HCT116 (cell line): ENCODE measurements around the gene SAMD10. TPM values are rescaled to one million over a fixed set of nuclear protein-coding genes. Genes with fewer than 3 reads are reported as not detected.
A peak's percentile ranks its signal among the peaks of the same experiment; 100 is the strongest.

Experiments
- ATAC-seq: fragments of 200-7000 bp; cut with Tn5 transposase; 2 replicates; pipeline ENCODE4 v1.9.1; 2020; ENCODE audit warnings: mild to moderate bottlenecking, moderate library complexity
- BruUV-seq: library from RNA; stranded (reverse); fragments of 400-500 nt; replicated peaks from 2 replicates; lab custom pipeline; 2021; lab: Mats Ljungman, UMichigan
- CTCF ChIA-PET: fragments of 300-600 bp; sonication (Branson Sonifier 250); formaldehyde crosslinking; loops from one replicate; lab custom pipeline; 2021; ENCODE audit warnings: antibody characterized with exemption; lab: Charles Lee
- POLR2A ChIA-PET: fragments of 300-600, 350-600 bp; sonication (Branson Sonifier 250); formaldehyde crosslinking; loops from one replicate; lab custom pipeline; 2021; ENCODE audit warnings: antibody characterized with exemption; lab: Charles Lee
- RAD21 ChIA-PET, 2 experiments: fragments of 300-600 bp; sonication (Branson Sonifier 250); formaldehyde crosslinking; loops; one replicate each; lab custom pipeline; 2023; ENCODE audit warnings: low total read pairs in 2 of 2; ENCODE audit not compliant: uncharacterized antibody in 2 of 2, unreplicated experiment in 2 of 2, low non-redundant PET in 1 of 2; lab: Charles Lee
- DNase-seq: peaks from one replicate; pipeline ENCODE4 v3.0.0-alpha.2; 2010; ENCODE audit warnings: low read depth, low spot score
- H2AFZ ChIP-seq: fragments of 200-600 bp; shearing (Covaris generic), sonication (generic); 2 replicates; pipeline ENCODE4 v1.6.1; 2017; ENCODE audit warnings: low read depth, mixed run types, mixed read lengths, antibody characterized with exemption, low read length; ENCODE audit not compliant: poor library complexity, severe bottlenecking
- H3K27ac ChIP-seq: 2 replicates; pipeline ENCODE4 v1.5.1; 2012; ENCODE audit warnings: low read depth, low read length
- H3K27me3 ChIP-seq: fragments of 200-600 bp; sonication (generic); 2 replicates; pipeline ENCODE4 v1.6.1; 2016; ENCODE audit warnings: mixed run types, low read length, mixed read lengths; ENCODE audit not compliant: insufficient read depth
- H3K36me3 ChIP-seq, 2 experiments: fragments of 200-500 bp in 1 of 2; fragments of 200-600 bp in 1 of 2; sonication (Bioruptor generic) in 1 of 2; sonication (generic) in 1 of 2; 2 replicates each; pipeline versions ENCODE4 v1.5.1 to v1.6.1; 2014 to 2016; ENCODE audit warnings: low read length in 2 of 2, inconsistent platforms in 1 of 2, mixed read lengths in 1 of 2, mixed run types in 1 of 2; ENCODE audit not compliant: insufficient read depth in 2 of 2, control insufficient read depth in 1 of 2
- H3K4me1 ChIP-seq, 2 experiments: fragments of 200-600 bp in 1 of 2; sonication (generic) in 1 of 2; 2 replicates each; pipeline versions ENCODE4 v1.5.1 to v1.6.1; 2012 to 2017; ENCODE audit warnings: low read length in 2 of 2, inconsistent platforms in 1 of 2, mild to moderate bottlenecking in 1 of 2, mixed read lengths in 1 of 2, mixed run types in 1 of 2, moderate library complexity in 1 of 2; ENCODE audit not compliant: insufficient read depth in 2 of 2, control insufficient read depth in 1 of 2
- H3K4me2 ChIP-seq: fragments of 200-600 bp; sonication (generic); 2 replicates; pipeline ENCODE4 v1.6.1; 2017; ENCODE audit warnings: mixed run types, low read length, mixed read lengths
- H3K4me3 ChIP-seq, 2 experiments: fragments of 200-600 bp in 1 of 2; sonication (generic) in 1 of 2; replicated peaks in 1 of 2; 2 replicates each; pipeline ENCODE4 v1.5.1; 2011 to 2016; ENCODE audit warnings: low read length in 2 of 2, control low read depth in 1 of 2, low read depth in 1 of 2, mild to moderate bottlenecking in 1 of 2, mixed read lengths in 1 of 2, mixed run types in 1 of 2
- H3K79me2 ChIP-seq: fragments of 200-600 bp; sonication (generic); 2 replicates; pipeline ENCODE4 v1.6.1; 2017; ENCODE audit warnings: mild to moderate bottlenecking, mixed run types, low read length, moderate library complexity, mixed read lengths; ENCODE audit not compliant: insufficient read depth
- H3K9ac ChIP-seq: fragments of 200-600 bp; sonication (generic); 2 replicates; pipeline ENCODE4 v1.6.1; 2016; ENCODE audit warnings: low read length, mixed read lengths
- H3K9me2 ChIP-seq: fragments of 200-600 bp; sonication (generic), shearing (Covaris generic); 2 replicates; pipeline ENCODE4 v1.6.1; 2017; ENCODE audit warnings: mixed run types, mild to moderate bottlenecking, moderate library complexity; ENCODE audit not compliant: insufficient read depth
- H3K9me3 ChIP-seq, 2 experiments: fragments of 200-500 bp in 1 of 2; fragments of 200-600 bp in 1 of 2; sonication (Bioruptor generic) in 1 of 2; sonication (generic) in 1 of 2; 2 replicates each; pipeline ENCODE4 v1.6.1; 2014 to 2017; ENCODE audit warnings: low read length in 2 of 2, mixed read lengths in 2 of 2, inconsistent platforms in 1 of 2, low read depth in 1 of 2, mild to moderate bottlenecking in 1 of 2, mixed run types in 1 of 2, moderate library complexity in 1 of 2; ENCODE audit not compliant: control insufficient read depth in 1 of 2, insufficient read depth in 1 of 2
- H4K20me1 ChIP-seq: fragments of 200-600 bp; sonication (generic), shearing (Covaris generic); 2 replicates; pipeline ENCODE4 v1.6.1; 2017; ENCODE audit warnings: mixed run types, mild to moderate bottlenecking, moderate library complexity; ENCODE audit not compliant: insufficient read depth
- POLR2AphosphoS5 ChIP-seq: IDR thresholded peaks from 2 replicates; pipeline ENCODE4 v1.6.1; 2011; ENCODE audit warnings: mild to moderate bottlenecking, low read depth, low read length, moderate library complexity
- TCF7L2 ChIP-seq: IDR thresholded peaks from 2 replicates; pipeline ENCODE4 v1.7.0; 2011; ENCODE audit warnings: borderline replicate concordance, inconsistent platforms; ENCODE audit not compliant: insufficient read depth, insufficient read length; ENCODE audit errors: extremely low read depth
- YY1 ChIP-seq: IDR thresholded peaks from 2 replicates; pipeline ENCODE4 v1.6.1; 2011; ENCODE audit warnings: low read length, low read depth, moderate library complexity, mild to moderate bottlenecking; ENCODE audit not compliant: insufficient replicate concordance; ENCODE audit errors: extremely low read depth
- intact Hi-C: fragments of 100-400 bp; cut with micrococcal nuclease; formaldehyde crosslinking; loops from 2 replicates; pipeline ENCODE4 v1.10.0; 2022
- total RNA-seq: library from RNA; stranded (reverse); gene quantifications from one replicate; pipeline ENCODE4 v1.2.1, GENCODE V29; 2021; ENCODE audit not compliant: unreplicated experiment
- TF ChIP-seq, protein P1 (sequence below), 3 experiments: fragments of 200-600 bp in 1 of 3; sonication (generic) in 1 of 3; IDR thresholded peaks in 2 of 3; conservative IDR thresholded peaks in 1 of 3; 2 replicates each; pipeline ENCODE4 v1.5.1; 2012 to 2017; ENCODE audit warnings: low read depth in 2 of 3, low read length in 2 of 3, antibody characterized with exemption in 1 of 3, borderline replicate concordance in 1 of 3, control low read depth in 1 of 3, mild to moderate bottlenecking in 1 of 3, mixed read lengths in 1 of 3, mixed run types in 1 of 3, moderate library complexity in 1 of 3; ENCODE audit not compliant: insufficient read depth in 1 of 3

Gene SAMD10
- total RNA-seq, 1 experiment from 2014 or later: 4.2 TPM

DNA sequence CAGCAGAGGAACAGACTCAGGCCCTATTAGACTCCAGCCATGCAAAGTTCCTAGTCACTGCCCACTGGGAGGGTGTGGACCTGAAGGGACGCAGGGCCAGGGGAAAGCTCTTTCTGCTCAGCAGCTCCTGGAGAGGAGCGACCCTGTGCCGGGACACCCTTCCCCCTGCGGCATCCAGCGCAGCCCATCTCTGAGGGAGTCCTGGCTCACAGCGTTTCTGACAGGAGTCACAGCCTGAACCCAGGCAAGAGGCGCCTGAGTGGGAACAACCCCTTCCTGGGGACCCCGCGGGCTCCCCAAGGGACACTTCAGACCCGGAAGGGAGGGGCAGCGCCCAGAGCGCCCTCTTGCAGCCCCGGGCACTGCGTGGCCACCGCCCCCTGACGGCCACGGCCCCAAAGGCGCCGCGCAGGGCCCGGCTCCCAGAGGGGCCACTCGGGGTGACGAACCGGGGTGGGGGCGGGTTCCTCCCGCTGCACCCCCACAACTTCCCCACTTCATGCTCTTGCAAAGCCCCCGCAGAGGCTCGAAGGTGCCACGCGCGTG, 24.1 kb downstream of the SAMD10 start:
- no peaks in the 10 kb centered on the region for H4K20me1 ChIP-seq
- H3K27me3 ChIP-seq: no peaks in the 10 kb centered on the region
- RAD21 ChIA-PET: no interaction called here
- CTCF ChIA-PET: no interaction called here
- H3K79me2 ChIP-seq: peaks cover 58% of the 10 kb centered on the region
- ATAC-seq (peak; percentile 18; the same call in 1 of the 2 replicates), DNase-seq (no peak)
- H3K36me3 ChIP-seq: no peaks in the 10 kb centered on the region; a peak in 1 of 4 replicates
- no TSS peak for BruUV-seq
- no peaks in the 10 kb centered on the region for H3K9me2 ChIP-seq
- peaks cover 17 to 60% of the 10 kb centered on the region in 2 experiments; a peak in 3 of 4 replicates for H3K4me1 ChIP-seq
- H3K9me3 ChIP-seq: no peaks in the 10 kb centered on the region
- H3K9ac ChIP-seq: peak overlapping the region; percentile 96
- H3K4me2 ChIP-seq: peak overlapping the region; percentile 96
- peak overlapping the region; percentile 99 for H3K27ac ChIP-seq
- peak overlapping the region; percentile 90 to 96 for H3K4me3 ChIP-seq
- POLR2A ChIA-PET: no interaction called here
- TF ChIP-seq, protein P1, sequence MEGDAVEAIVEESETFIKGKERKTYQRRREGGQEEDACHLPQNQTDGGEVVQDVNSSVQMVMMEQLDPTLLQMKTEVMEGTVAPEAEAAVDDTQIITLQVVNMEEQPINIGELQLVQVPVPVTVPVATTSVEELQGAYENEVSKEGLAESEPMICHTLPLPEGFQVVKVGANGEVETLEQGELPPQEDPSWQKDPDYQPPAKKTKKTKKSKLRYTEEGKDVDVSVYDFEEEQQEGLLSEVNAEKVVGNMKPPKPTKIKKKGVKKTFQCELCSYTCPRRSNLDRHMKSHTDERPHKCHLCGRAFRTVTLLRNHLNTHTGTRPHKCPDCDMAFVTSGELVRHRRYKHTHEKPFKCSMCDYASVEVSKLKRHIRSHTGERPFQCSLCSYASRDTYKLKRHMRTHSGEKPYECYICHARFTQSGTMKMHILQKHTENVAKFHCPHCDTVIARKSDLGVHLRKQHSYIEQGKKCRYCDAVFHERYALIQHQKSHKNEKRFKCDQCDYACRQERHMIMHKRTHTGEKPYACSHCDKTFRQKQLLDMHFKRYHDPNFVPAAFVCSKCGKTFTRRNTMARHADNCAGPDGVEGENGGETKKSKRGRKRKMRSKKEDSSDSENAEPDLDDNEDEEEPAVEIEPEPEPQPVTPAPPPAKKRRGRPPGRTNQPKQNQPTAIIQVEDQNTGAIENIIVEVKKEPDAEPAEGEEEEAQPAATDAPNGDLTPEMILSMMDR (IDR thresholded peaks at IDR 0.05 in 2 of 3, conservative IDR thresholded peaks at IDR 0.05 in 1 of 3; ENCODE audit: borderline replicate concordance in 1 of 3, insufficient read depth in 1 of 3, low read depth in 2 of 3, low read length in 2 of 3): peak in 2 of 3 experiments; percentile 42 to 43; a peak in 4 of 6 replicates
- TF ChIP-seq YY1 (no peak), TCF7L2 (peak; percentile 47), POLR2AphosphoS5 (peak; percentile 33; the same call in 1 of the 2 replicates)
- H2AFZ ChIP-seq: no peak overlapping the region
- intact Hi-C loops: loop anchor here (5.0 kb wide), 1 partner anchor 258 kb away; the partner anchor contains the start of gene TNFRSF6B
